Fibroblast of pulmonary artery (primary cell): ENCODE results near the gene SALL4.
A peak's percentile ranks its signal among the peaks of the same experiment; 100 is the strongest.

Experiments used
- DNase-seq: peaks from one replicate; pipeline ENCODE4 v3.0.0-alpha.2; 2010; ENCODE audit warnings: low read depth
- H3K4me3 ChIP-seq: replicated peaks from 2 replicates; pipeline ENCODE4 v1.5.1; 2011; ENCODE audit warnings: low read depth, mild to moderate bottlenecking, control low read depth, low read length, moderate library complexity
- TF ChIP-seq, protein P1 (sequence below): IDR thresholded peaks from 2 replicates; pipeline ENCODE4 v1.5.1; 2011; ENCODE audit warnings: mild to moderate bottlenecking, control low read depth, low read length, inconsistent platforms; ENCODE audit errors: missing control alignments

SALL4 gene

GRCh38 chr20:51803148-51803854 is 980 bp upstream of the SALL4 start:
- no peak for DNase-seq
- TF ChIP-seq, protein P1, sequence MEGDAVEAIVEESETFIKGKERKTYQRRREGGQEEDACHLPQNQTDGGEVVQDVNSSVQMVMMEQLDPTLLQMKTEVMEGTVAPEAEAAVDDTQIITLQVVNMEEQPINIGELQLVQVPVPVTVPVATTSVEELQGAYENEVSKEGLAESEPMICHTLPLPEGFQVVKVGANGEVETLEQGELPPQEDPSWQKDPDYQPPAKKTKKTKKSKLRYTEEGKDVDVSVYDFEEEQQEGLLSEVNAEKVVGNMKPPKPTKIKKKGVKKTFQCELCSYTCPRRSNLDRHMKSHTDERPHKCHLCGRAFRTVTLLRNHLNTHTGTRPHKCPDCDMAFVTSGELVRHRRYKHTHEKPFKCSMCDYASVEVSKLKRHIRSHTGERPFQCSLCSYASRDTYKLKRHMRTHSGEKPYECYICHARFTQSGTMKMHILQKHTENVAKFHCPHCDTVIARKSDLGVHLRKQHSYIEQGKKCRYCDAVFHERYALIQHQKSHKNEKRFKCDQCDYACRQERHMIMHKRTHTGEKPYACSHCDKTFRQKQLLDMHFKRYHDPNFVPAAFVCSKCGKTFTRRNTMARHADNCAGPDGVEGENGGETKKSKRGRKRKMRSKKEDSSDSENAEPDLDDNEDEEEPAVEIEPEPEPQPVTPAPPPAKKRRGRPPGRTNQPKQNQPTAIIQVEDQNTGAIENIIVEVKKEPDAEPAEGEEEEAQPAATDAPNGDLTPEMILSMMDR, result no peak
- no peak overlapping the region for H3K4me3 ChIP-seq

- peak overlapping the region; percentile 53 for H3K4me3 ChIP-seq
- TF ChIP-seq, protein P1, result no peak
Observed at GRCh38 chr20:51801823-51802123, 548 bp downstream of the SALL4 start.

GRCh38 chr20:51801122-51801822 is 1.0 kb downstream of the SALL4 start:
- peak overlapping the region; percentile 53 for H3K4me3 ChIP-seq
- TF ChIP-seq, protein P1, result peak; percentile 3
- DNase-seq, result no peak

More at GRCh38 chr20:51801823-51802123, 548 bp downstream of the SALL4 start:
- DNase-seq, result no peak

DNA sequence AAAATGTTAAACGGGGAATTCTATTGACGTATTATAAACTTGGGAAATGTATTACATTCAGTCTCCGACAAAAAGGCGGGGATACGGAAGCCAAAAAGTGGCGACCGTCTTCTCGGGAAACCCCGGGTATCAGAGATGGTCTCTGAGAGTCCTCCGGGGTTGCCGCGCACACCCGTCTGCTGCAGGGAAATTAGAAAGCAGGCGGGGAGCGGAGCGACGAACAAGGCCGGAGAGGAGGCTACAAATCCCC is 1.5 kb downstream of the SALL4 start:
- peak overlapping the region; percentile 53 for H3K4me3 ChIP-seq
- TF ChIP-seq, protein P1, result no peak
- peak; percentile 7 for DNase-seq

- TF ChIP-seq, protein P1, result peak; percentile 86
- peak overlapping the region; percentile 53 for H3K4me3 ChIP-seq
- peak; percentile 32 for DNase-seq
Observed at GRCh38 chr20:51800060-51800871, 2.1 kb downstream of the SALL4 start.

GRCh38 chr20:51799401-51799860 is 2.9 kb downstream of the SALL4 start:
- no peak overlapping the region for H3K4me3 ChIP-seq
- no peak for DNase-seq
- TF ChIP-seq, protein P1, result no peak
